RKO (cell line): ENCODE measurements around the gene ISG15.
"Not testable (repeated sequence)": the region's sequence is repeated elsewhere in the genome, so short reads cannot be mapped to it uniquely, and the experiment has no call there.

Source experiments
- DNase-seq: peaks from one replicate; pipeline ENCODE4 v3.0.0-alpha.2; 2016; ENCODE audit warnings: low spot score

The ISG15 gene

GRCh38 chr1:1013922-1014648 is 788 bp downstream of the ISG15 start:
- DNase-seq, result peak; percentile 79

GRCh38 chr1:1014799-1015681 is 1.7 kb downstream of the ISG15 start:
- no peak for DNase-seq

GRCh38 chr1:1017397-1018320 is 4.4 kb downstream of the ISG15 start:
- DNase-seq, result not testable (repeated sequence)

- DNase-seq, result not testable (repeated sequence)
These were observed 5.0 kb downstream of the ISG15 start for GRCh38 chr1:1018321-1018685.

- peak; percentile 83 for DNase-seq
These were observed 6.1 kb downstream of the ISG15 start for GRCh38 chr1:1019122-1019999.

GRCh38 chr1:1020000-1020404 is 6.7 kb downstream of the ISG15 start, which contains the start of gene AGRN:
TSS of gene AGRN (plus strand) at chr1:1020120. CDS start at chr1:1020173, 53 bp downstream.
- DNase-seq, result peak; percentile 55

GRCh38 chr1:1020415-1021009 is 7.2 kb downstream of the ISG15 start:
- peak; percentile 55 for DNase-seq

GRCh38 chr1:1021010-1021919 is 8.0 kb downstream of the ISG15 start:
- DNase-seq, result peak; percentile 68

- peak; percentile 76 for DNase-seq
These were observed 8.6 kb downstream of the ISG15 start for GRCh38 chr1:1021920-1022259.

- DNase-seq, result no peak
These were observed 9.2 kb downstream of the ISG15 start for GRCh38 chr1:1022302-1023009.

GRCh38 chr1:1023700-1024099 is 10.4 kb downstream of the ISG15 start:
- no peak for DNase-seq

GRCh38 chr1:1024149-1024770 is 11.0 kb downstream of the ISG15 start:
- no peak for DNase-seq

- no peak for DNase-seq
These were observed 11.7 kb downstream of the ISG15 start for GRCh38 chr1:1024771-1025699.

- no peak for DNase-seq
These were observed 12.4 kb downstream of the ISG15 start for GRCh38 chr1:1025730-1026129.

GRCh38 chr1:1026599-1027413 is 13.5 kb downstream of the ISG15 start:
- no peak for DNase-seq

- no peak for DNase-seq
These were observed 14.5 kb downstream of the ISG15 start for GRCh38 chr1:1027791-1028190.
